Measurements from ENCODE around the gene PCA3. TPM values are rescaled to one million over a fixed set of nuclear protein-coding genes. Genes with fewer than 3 reads are reported as not detected.

PCA3 gene
- total and polyA plus RNA-seq, 2 donors (not counting 1 experiment from before 2014, with no cell fraction given), result 0.09 TPM; not detected in 1

- H3K27me3 ChIP-seq (replicated peaks in 1 of 4; ENCODE audit: control extremely low read depth in 1 of 4, control insufficient read depth in 3 of 4, insufficient read depth in 4 of 4, low read length in 3 of 4), result no peaks in the 10 kb centered on the region
- ATAC-seq (ENCODE audit: low read depth) (no peak), DNase-seq (no peak)
- no peaks in the 10 kb centered on the region for H3K36me3 ChIP-seq (replicated peaks in 1 of 2; ENCODE audit: control extremely low read depth in 1 of 2, control insufficient read depth in 1 of 2, extremely low read depth in 1 of 2, insufficient read depth in 2 of 2, low read length in 1 of 2)
- no peaks in the 10 kb centered on the region for H4K20me1 ChIP-seq (ENCODE audit: control insufficient read depth, insufficient read depth, low read length, poor library complexity, severe bottlenecking)
- H3K27ac ChIP-seq (ENCODE audit: low read length in 2 of 2), result no peak overlapping the region
- H3K79me2 ChIP-seq (ENCODE audit: control insufficient read depth, insufficient read depth, low read length), result no peaks in the 10 kb centered on the region
- no peak overlapping the region for H3K4me2 ChIP-seq (replicated peaks; ENCODE audit: low read depth, low read length, poor library complexity, severe bottlenecking)
- H2AFZ ChIP-seq (ENCODE audit: insufficient read depth, low read depth, low read length, poor library complexity, severe bottlenecking), result no peak overlapping the region
- TF ChIP-seq EZH2 (IDR thresholded peaks at IDR 0.05; ENCODE audit: borderline replicate concordance, insufficient read depth, low read depth, low read length, poor library complexity, severe bottlenecking), result no peak
- TF ChIP-seq CTCF (IDR thresholded peaks at IDR 0.05), result no peak
- no peak overlapping the region for H3K4me3 ChIP-seq (ENCODE audit: control extremely low read depth in 1 of 5, extremely low read depth in 1 of 5, insufficient read depth in 1 of 5, low read depth in 2 of 5, low read length in 4 of 5)
- Mint-ChIP-seq H3K4me1 (peaks cover 7% of the 10 kb centered on the region), H3K9me3 (ENCODE audit: insufficient read depth) (no peaks in the 10 kb centered on the region), H3K4me3 (no peak overlapping the region), H3K27ac (no peak overlapping the region), H3K27me3 (peaks cover 9% of the 10 kb centered on the region)
- no peak overlapping the region for H3K9ac ChIP-seq (ENCODE audit: low read length)
- H3K4me1 ChIP-seq (ENCODE audit: control insufficient read depth in 2 of 2, insufficient read depth in 2 of 2, low read length in 2 of 2), result peaks cover 5 to 7% of the 10 kb centered on the region in 2 donors
- no peaks in the 10 kb centered on the region for H3K9me3 ChIP-seq (ENCODE audit: control extremely low read depth in 1 of 3, control insufficient read depth in 2 of 3, insufficient read depth in 1 of 3, low read length in 2 of 3)
- POLR2A ChIA-PET, result no interaction called here
- CTCF ChIA-PET, result no interaction called here
- no CpG with 5 or more reads among the region's 2 CpGs for WGBS (ENCODE audit: insufficient coverage)
- intact Hi-C loops (cut with micrococcal nuclease), result no loop called here
Measured at GRCh38 chr9:76798527-76798926, 34.3 kb downstream of the PCA3 start.

- no peaks in the 10 kb centered on the region for H3K27me3 ChIP-seq (replicated peaks in 1 of 4; ENCODE audit: control extremely low read depth in 1 of 4, control insufficient read depth in 3 of 4, insufficient read depth in 4 of 4, low read length in 3 of 4)
- H3K4me3 Mint-ChIP-seq, result no peak overlapping the region
- no peaks in the 10 kb centered on the region for H4K20me1 ChIP-seq (ENCODE audit: control insufficient read depth, insufficient read depth, low read length, poor library complexity, severe bottlenecking)
- H3K79me2 ChIP-seq (ENCODE audit: control insufficient read depth, insufficient read depth, low read length), result no peaks in the 10 kb centered on the region
- DNase-seq, result no peak
- ATAC-seq (ENCODE audit: low read depth), result no peak
- CTCF ChIA-PET, result no interaction called here
- no peak overlapping the region for H3K9ac ChIP-seq (ENCODE audit: low read length)
- no peak overlapping the region for H3K27ac ChIP-seq (ENCODE audit: low read length in 2 of 2)
- no peaks in the 10 kb centered on the region for H3K36me3 ChIP-seq (replicated peaks in 1 of 2; ENCODE audit: control extremely low read depth in 1 of 2, control insufficient read depth in 1 of 2, extremely low read depth in 1 of 2, insufficient read depth in 2 of 2, low read length in 1 of 2)
- peaks cover 7% of the 10 kb centered on the region for H3K4me1 Mint-ChIP-seq
- H3K27ac Mint-ChIP-seq, result no peak overlapping the region
- H3K9me3 Mint-ChIP-seq (ENCODE audit: insufficient read depth), result no peaks in the 10 kb centered on the region
- H3K27me3 Mint-ChIP-seq, result peaks cover 17% of the 10 kb centered on the region
- H3K4me3 ChIP-seq (ENCODE audit: control extremely low read depth in 1 of 5, extremely low read depth in 1 of 5, insufficient read depth in 1 of 5, low read depth in 2 of 5, low read length in 4 of 5), result no peak overlapping the region
- no peak overlapping the region for H2AFZ ChIP-seq (ENCODE audit: insufficient read depth, low read depth, low read length, poor library complexity, severe bottlenecking)
- no peak overlapping the region for H3K4me2 ChIP-seq (replicated peaks; ENCODE audit: low read depth, low read length, poor library complexity, severe bottlenecking)
- WGBS (ENCODE audit: insufficient coverage), result no CpG with 5 or more reads among the region's 1 CpG
- intact Hi-C loops (cut with micrococcal nuclease), result no loop called here
- peaks cover 5 to 7% of the 10 kb centered on the region in 2 donors for H3K4me1 ChIP-seq (ENCODE audit: control insufficient read depth in 2 of 2, insufficient read depth in 2 of 2, low read length in 2 of 2)
- TF ChIP-seq EZH2 (IDR thresholded peaks at IDR 0.05; ENCODE audit: borderline replicate concordance, insufficient read depth, low read depth, low read length, poor library complexity, severe bottlenecking), result no peak
- TF ChIP-seq CTCF (IDR thresholded peaks at IDR 0.05), result no peak
- POLR2A ChIA-PET, result no interaction called here
- no peaks in the 10 kb centered on the region for H3K9me3 ChIP-seq (ENCODE audit: control extremely low read depth in 1 of 3, control insufficient read depth in 2 of 3, insufficient read depth in 1 of 3, low read length in 2 of 3)
Measured at GRCh38 chr9:76799473-76799872, 35.2 kb downstream of the PCA3 start.

All from B cell (primary cell).